SK-N-SH (cell line): ENCODE data around the gene EIF4G1. TPM values are rescaled to one million over a fixed set of nuclear protein-coding genes. Genes with fewer than 3 reads are reported as not detected.
A peak's percentile ranks its signal among the peaks of the same experiment; 100 is the strongest.

ENCODE experiments used
- CTCF ChIA-PET: fragments of 300-600, 350-600 bp; formaldehyde crosslinking; extraction: SDS; loops from one replicate; lab custom pipeline; 2021; lab: Yijun Ruan, JAX
- POLR2A ChIA-PET: fragments of 350-600 bp; sonication (Branson Sonifier 250); formaldehyde crosslinking; extraction: SDS; loops from one replicate; lab custom pipeline; 2020; ENCODE audit warnings: antibody characterized with exemption, inconsistent platforms; lab: Yijun Ruan, JAX
- DNase-seq: peaks from one replicate; pipeline ENCODE4 v3.0.0; 2012
- H2AFZ ChIP-seq: fragments of 200-600 bp; sonication (generic); 2 replicates; pipeline ENCODE4 v1.8.1; 2016; ENCODE audit warnings: antibody characterized with exemption, mild to moderate bottlenecking, low read depth
- H3F3A ChIP-seq: fragments of 200-600 bp; sonication (generic); replicated peaks from 2 replicates; pipeline ENCODE3; 2016; ENCODE audit warnings: antibody characterized with exemption, mild to moderate bottlenecking; ENCODE audit not compliant: insufficient read depth
- H3K27ac ChIP-seq, 2 experiments: fragments of 200-500 bp in 1 of 2; fragments of 200-600 bp in 1 of 2; sonication (Bioruptor generic) in 1 of 2; sonication (generic), shearing (Covaris generic) in 1 of 2; 2 replicates each; pipeline versions ENCODE4 v1.5.1 to v1.6.1; 2014 to 2016; ENCODE audit warnings: low read depth in 2 of 2, inconsistent platforms in 1 of 2, low read length in 1 of 2, mild to moderate bottlenecking in 1 of 2, mixed read lengths in 1 of 2
- H3K27me3 ChIP-seq: fragments of 200-600 bp; sonication (generic), shearing (Covaris generic); 2 replicates; pipeline ENCODE4 v1.6.1; 2016; ENCODE audit warnings: mixed run types; ENCODE audit not compliant: insufficient read depth
- H3K36me3 ChIP-seq, 2 experiments: fragments of 200-500 bp in 1 of 2; fragments of 200-600 bp in 1 of 2; sonication (Bioruptor generic) in 1 of 2; sonication (generic) in 1 of 2; replicated peaks in 1 of 2; 2 replicates each; pipeline versions ENCODE3 to v1.5.1; 2014 to 2016; ENCODE audit warnings: low read length in 1 of 2, mild to moderate bottlenecking in 1 of 2; ENCODE audit not compliant: insufficient read depth in 2 of 2, control insufficient read depth in 1 of 2
- H3K4me1 ChIP-seq, 2 experiments: fragments of 200-500 bp in 1 of 2; fragments of 200-600 bp in 1 of 2; sonication (Bioruptor generic) in 1 of 2; sonication (generic), shearing (Covaris generic) in 1 of 2; 2 replicates each; pipeline versions ENCODE4 v1.5.1 to v1.6.1; 2014 to 2016; ENCODE audit warnings: low read depth in 1 of 2, low read length in 1 of 2, mixed run types in 1 of 2; ENCODE audit not compliant: insufficient read depth in 2 of 2, control insufficient read depth in 1 of 2
- H3K4me2 ChIP-seq: fragments of 200-600 bp; sonication (generic), shearing (Covaris generic); 2 replicates; pipeline ENCODE4 v1.6.1; 2017; ENCODE audit warnings: mixed run types
- H3K4me3 ChIP-seq, 2 experiments: fragments of 200-500 bp in 1 of 2; fragments of 200-600 bp in 1 of 2; sonication (Bioruptor generic) in 1 of 2; sonication (generic), shearing (Covaris generic) in 1 of 2; 2 replicates each; pipeline versions ENCODE4 v1.5.1 to v1.8.1; 2014 to 2016; ENCODE audit warnings: low read depth in 2 of 2, inconsistent platforms in 1 of 2, low read length in 1 of 2, mild to moderate bottlenecking in 1 of 2, mixed read lengths in 1 of 2, moderate library complexity in 1 of 2
- H3K79me2 ChIP-seq: fragments of 200-600 bp; sonication (generic); 2 replicates; pipeline ENCODE4 v1.8.1; 2017; ENCODE audit warnings: mild to moderate bottlenecking; ENCODE audit not compliant: insufficient read depth
- H3K9ac ChIP-seq: fragments of 200-600 bp; sonication (generic); 2 replicates; pipeline ENCODE4 v1.6.1; 2017; ENCODE audit warnings: mixed run types
- H3K9me2 ChIP-seq: fragments of 200-600 bp; sonication (generic); 2 replicates; pipeline ENCODE4 v1.6.1; 2017; ENCODE audit warnings: mixed run types
- H3K9me3 ChIP-seq: fragments of 200-600 bp; sonication (generic); 2 replicates; pipeline ENCODE4 v1.6.1; 2017; ENCODE audit warnings: mixed run types, mild to moderate bottlenecking, moderate library complexity
- H4K20me1 ChIP-seq: fragments of 200-600 bp; sonication (generic); 2 replicates; pipeline ENCODE4 v1.6.1; 2017; ENCODE audit warnings: mild to moderate bottlenecking, mixed run types; ENCODE audit not compliant: insufficient read depth
- EP300 ChIP-seq, 2 experiments: IDR thresholded peaks; 2 replicates each; pipeline versions ENCODE4 v1.4.0 to v1.6.1; 2012; ENCODE audit warnings: borderline replicate concordance in 1 of 2, low read depth in 1 of 2, low read length in 1 of 2
- EZH2phosphoT487 ChIP-seq: fragments of 200-600 bp; sonication (generic); IDR thresholded peaks from 2 replicates; pipeline ENCODE4 v1.6.1; 2017; ENCODE audit warnings: low read depth, mixed run types, mild to moderate bottlenecking, antibody characterized with exemption, moderate library complexity, borderline replicate concordance
- FOSL2 ChIP-seq: IDR thresholded peaks from 2 replicates; pipeline ENCODE4 v1.4.0; 2012; ENCODE audit warnings: low read depth, mild to moderate bottlenecking, moderate library complexity, borderline replicate concordance
- FOXJ3 ChIP-seq: sonication (generic); formaldehyde crosslinking; IDR thresholded peaks from 2 replicates; pipeline ENCODE4 v1.5.1; 2020; ENCODE audit warnings: mild to moderate bottlenecking, missing genetic modification reagents
- GABPA ChIP-seq: IDR thresholded peaks from 2 replicates; pipeline ENCODE4 v1.4.0; 2012; ENCODE audit warnings: low read depth, mild to moderate bottlenecking
- JUND ChIP-seq: IDR thresholded peaks from 2 replicates; pipeline ENCODE4 v1.4.0; 2012
- MEF2A ChIP-seq: IDR thresholded peaks from 2 replicates; pipeline ENCODE4 v1.4.0; 2012; ENCODE audit warnings: low read depth, borderline replicate concordance
- MXI1 ChIP-seq: IDR thresholded peaks from 2 replicates; pipeline ENCODE4 v1.6.1; 2012; ENCODE audit warnings: mild to moderate bottlenecking, low read depth, low read length, improper control_type of control experiment
- NFIC ChIP-seq: IDR thresholded peaks from 2 replicates; pipeline ENCODE4 v1.4.0; 2012; ENCODE audit warnings: borderline replicate concordance
- NRF1 ChIP-seq: IDR thresholded peaks from 2 replicates; pipeline ENCODE4 v1.6.1; 2012; ENCODE audit warnings: low read depth, mild to moderate bottlenecking, low read length
- RAD21 ChIP-seq: IDR thresholded peaks from 2 replicates; pipeline ENCODE4 v1.6.1; 2012; ENCODE audit warnings: mild to moderate bottlenecking, low read length
- RCOR1 ChIP-seq: fragments of 150-350 bp; IDR thresholded peaks from 2 replicates; pipeline ENCODE4 v1.6.1; 2017; ENCODE audit warnings: antibody characterized with exemption, low read length
- RXRA ChIP-seq: IDR thresholded peaks from 2 replicates; pipeline ENCODE4 v1.4.0; 2012; ENCODE audit warnings: low read depth, mild to moderate bottlenecking, borderline replicate concordance
- SMC3 ChIP-seq: IDR thresholded peaks from 2 replicates; pipeline ENCODE4 v1.6.1; 2012; ENCODE audit warnings: low read depth, low read length, improper control_type of control experiment
- TAF1 ChIP-seq: IDR thresholded peaks from 2 replicates; pipeline ENCODE4 v1.6.1; 2012; ENCODE audit warnings: low read depth, mild to moderate bottlenecking, low read length, moderate library complexity, borderline replicate concordance
- TCF12 ChIP-seq: IDR thresholded peaks from 2 replicates; pipeline ENCODE4 v1.4.0; 2012
- TEAD4 ChIP-seq: IDR thresholded peaks from 2 replicates; pipeline ENCODE4 v1.4.0; 2012; ENCODE audit warnings: mild to moderate bottlenecking, borderline replicate concordance; ENCODE audit not compliant: insufficient read depth
- WGBS: methylation state at CpG from one replicate; pipeline ENCODE4 v1.1.6; 2017; ENCODE audit warnings: low lambda C conversion rate; 5-methylcytosine and 5-hydroxymethylcytosine counted together
- polyA plus RNA-seq, 3 experiments: library from polyadenylated mRNA; depleted of rRNA; stranded (reverse); fragments of >200 nt; gene quantifications; 2 replicates each; pipeline ENCODE4 v1.2.3, GENCODE V29; 2012
- TF ChIP-seq, protein P1 (sequence below): fragments of 200-600 bp; sonication (generic); IDR thresholded peaks from 2 replicates; pipeline ENCODE4 v1.6.1; 2017; ENCODE audit warnings: antibody characterized with exemption, mild to moderate bottlenecking, moderate library complexity
- TF ChIP-seq, protein P2 (sequence below): fragments of 150-350 bp; IDR thresholded peaks from 2 replicates; pipeline ENCODE4 v1.6.1; 2016; ENCODE audit warnings: mild to moderate bottlenecking, low read depth, low read length
- TF ChIP-seq, protein P3 (sequence below): IDR thresholded peaks from 2 replicates; pipeline ENCODE4 v1.4.0; 2012; ENCODE audit warnings: low read depth
- TF ChIP-seq, protein P4 (sequence below): IDR thresholded peaks from 2 replicates; pipeline ENCODE4 v1.4.0; 2012; ENCODE audit warnings: low read depth, borderline replicate concordance
- TF ChIP-seq, protein P5 (sequence below): IDR thresholded peaks from 2 replicates; pipeline ENCODE4 v1.4.0; 2012; ENCODE audit warnings: low read depth, borderline replicate concordance

EIF4G1 gene
- polyA plus RNA-seq, 1 of the 3 experiments (the other 2 are of a cell fraction) = 262 TPM

DNA sequence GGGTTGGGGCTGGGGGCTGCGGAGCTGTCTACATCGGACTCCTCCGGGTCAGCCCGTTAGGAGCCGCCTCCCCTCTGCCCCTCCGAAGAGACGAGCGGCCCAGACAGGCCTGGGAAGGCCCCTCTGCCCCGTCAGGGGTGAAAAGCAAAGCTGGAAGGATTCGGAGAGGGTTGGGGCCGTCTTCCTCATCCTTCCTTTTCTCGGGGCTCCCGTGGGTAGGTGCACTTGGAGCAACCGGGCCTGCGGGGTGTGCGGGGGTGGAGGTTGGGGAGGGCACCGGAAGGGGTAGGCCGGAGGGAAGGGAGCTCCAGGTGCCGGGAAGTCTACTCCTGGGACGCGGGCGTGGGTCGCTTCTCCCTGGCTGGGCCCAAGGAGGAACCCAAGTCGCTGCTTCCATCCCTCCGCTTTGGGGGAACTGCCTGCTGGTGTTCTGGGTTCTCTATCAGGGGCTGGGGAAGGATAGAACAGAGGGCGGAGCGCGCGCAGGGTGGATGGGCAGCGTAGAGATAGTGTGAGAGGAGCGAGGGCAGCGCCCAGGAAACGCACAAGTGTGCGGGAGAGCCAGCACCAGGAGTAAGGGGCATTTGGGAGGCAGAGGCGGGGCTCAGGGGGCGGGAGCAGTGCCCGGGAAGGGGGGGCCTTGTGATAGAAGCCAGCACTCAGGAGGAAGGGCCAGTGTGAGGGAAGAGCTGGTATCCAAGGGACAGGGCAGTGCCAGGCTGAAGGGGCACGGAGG is 47.7 kb downstream of the EIF4G1 start (continued):
- TF ChIP-seq GABPA (peak; percentile 34; the same call in 1 of the 2 replicates), NRF1 (no peak), TCF12 (peak; percentile 63; the same call in 1 of the 2 replicates), RXRA (no peak), MXI1 (peak; percentile 50), JUND (no peak), RAD21 (no peak), TEAD4 (no peak), EZH2phosphoT487 (no peak), NFIC (peak; percentile 4; the same call in 1 of the 2 replicates)

DNA sequence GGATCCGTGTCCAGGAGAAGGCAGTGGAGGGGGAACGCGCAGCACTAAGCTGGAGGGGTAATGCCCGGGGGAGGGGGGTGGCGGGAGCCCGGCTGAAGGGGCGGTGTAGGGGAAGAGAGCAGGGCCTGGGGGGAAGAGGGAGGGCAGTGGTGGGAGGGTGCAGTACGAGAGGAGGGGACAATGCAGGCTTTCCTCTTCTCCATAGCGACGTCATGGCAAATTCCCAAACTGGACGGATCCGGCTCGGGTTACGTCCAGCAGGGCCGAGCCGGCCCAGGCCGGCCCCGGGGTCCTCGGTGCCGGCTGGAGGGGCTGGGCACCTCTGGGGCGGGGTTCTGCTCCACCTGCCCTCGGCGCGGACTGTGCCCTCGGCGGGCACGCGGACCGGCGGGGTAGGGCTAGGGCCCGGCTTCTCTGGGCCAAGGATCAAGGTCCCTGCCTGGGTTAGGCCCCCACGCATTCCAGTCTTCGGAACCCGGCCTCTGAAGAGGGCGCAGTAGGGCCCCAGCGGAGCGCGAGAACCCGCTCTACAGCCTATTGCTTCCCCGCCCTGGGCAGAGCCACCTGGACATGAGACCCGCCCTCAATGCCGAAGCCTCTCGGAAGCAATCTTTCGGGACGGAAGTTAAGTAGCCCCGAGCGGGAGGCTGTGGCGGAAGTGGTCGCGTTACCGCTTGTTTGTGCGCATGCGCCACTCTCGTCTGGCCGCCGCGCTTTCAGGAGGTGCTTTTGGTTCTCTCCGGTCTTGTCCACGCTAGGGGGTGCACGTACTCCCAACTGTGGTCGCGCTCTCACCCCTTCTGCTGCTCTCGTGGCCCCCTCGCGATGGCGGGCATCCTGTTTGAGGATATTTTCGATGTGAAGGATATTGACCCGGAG is 48.5 kb downstream of the EIF4G1 start:
- H3K9me2 ChIP-seq = no peaks in the 10 kb centered on the region
- CTCF ChIA-PET = interaction anchor here (0.6 to 1.9 kb wide), 13 partner anchors 9 to 182 kb away, joined by 3 to 9 read pairs (median 3); no protein-coding TSS in a partner anchor
- POLR2A ChIA-PET = interaction anchor here (0.8 to 2.7 kb wide), 7 partner anchors 8 to 198 kb away, joined by 3 to 14 read pairs (median 4); partner anchors contain the start of gene FAM131A
- H4K20me1 ChIP-seq = peaks cover 24% of the 10 kb centered on the region
- DNase-seq = peak; percentile 94
- no peaks in the 10 kb centered on the region for H3K27me3 ChIP-seq
- WGBS = 1% methylated on average over 31 of the region's 68 CpGs
- H3K4me1 ChIP-seq = peaks cover 12 to 19% of the 10 kb centered on the region in 2 experiments; a peak in 3 of 4 replicates
- peak overlapping the region; percentile 97 to 99 for H3K27ac ChIP-seq
- peaks cover 25% of the 10 kb centered on the region for H3F3A ChIP-seq
- peaks cover 46% of the 10 kb centered on the region for H3K79me2 ChIP-seq
- peaks cover 19 to 21% of the 10 kb centered on the region in 2 experiments for H3K36me3 ChIP-seq
- peak overlapping the region; percentile 92 for H3K4me2 ChIP-seq
- H3K4me3 ChIP-seq = peak overlapping the region; percentile 91 to 96
- no peaks in the 10 kb centered on the region for H3K9me3 ChIP-seq
- peak overlapping the region; percentile 73; the same call in 1 of the 2 replicates for H2AFZ ChIP-seq
- H3K9ac ChIP-seq = peak overlapping the region; percentile 99
- peak; percentile 56; the same call in 1 of the 2 replicates for TF ChIP-seq FOXJ3
- TF ChIP-seq, protein P1, sequence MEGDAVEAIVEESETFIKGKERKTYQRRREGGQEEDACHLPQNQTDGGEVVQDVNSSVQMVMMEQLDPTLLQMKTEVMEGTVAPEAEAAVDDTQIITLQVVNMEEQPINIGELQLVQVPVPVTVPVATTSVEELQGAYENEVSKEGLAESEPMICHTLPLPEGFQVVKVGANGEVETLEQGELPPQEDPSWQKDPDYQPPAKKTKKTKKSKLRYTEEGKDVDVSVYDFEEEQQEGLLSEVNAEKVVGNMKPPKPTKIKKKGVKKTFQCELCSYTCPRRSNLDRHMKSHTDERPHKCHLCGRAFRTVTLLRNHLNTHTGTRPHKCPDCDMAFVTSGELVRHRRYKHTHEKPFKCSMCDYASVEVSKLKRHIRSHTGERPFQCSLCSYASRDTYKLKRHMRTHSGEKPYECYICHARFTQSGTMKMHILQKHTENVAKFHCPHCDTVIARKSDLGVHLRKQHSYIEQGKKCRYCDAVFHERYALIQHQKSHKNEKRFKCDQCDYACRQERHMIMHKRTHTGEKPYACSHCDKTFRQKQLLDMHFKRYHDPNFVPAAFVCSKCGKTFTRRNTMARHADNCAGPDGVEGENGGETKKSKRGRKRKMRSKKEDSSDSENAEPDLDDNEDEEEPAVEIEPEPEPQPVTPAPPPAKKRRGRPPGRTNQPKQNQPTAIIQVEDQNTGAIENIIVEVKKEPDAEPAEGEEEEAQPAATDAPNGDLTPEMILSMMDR = peak; percentile 57
- TF ChIP-seq FOSL2 = no peak
- TF ChIP-seq NRF1 = peak; percentile 82
- no peak for TF ChIP-seq JUND
- no peak for TF ChIP-seq MEF2A
- TF ChIP-seq, protein P2, sequence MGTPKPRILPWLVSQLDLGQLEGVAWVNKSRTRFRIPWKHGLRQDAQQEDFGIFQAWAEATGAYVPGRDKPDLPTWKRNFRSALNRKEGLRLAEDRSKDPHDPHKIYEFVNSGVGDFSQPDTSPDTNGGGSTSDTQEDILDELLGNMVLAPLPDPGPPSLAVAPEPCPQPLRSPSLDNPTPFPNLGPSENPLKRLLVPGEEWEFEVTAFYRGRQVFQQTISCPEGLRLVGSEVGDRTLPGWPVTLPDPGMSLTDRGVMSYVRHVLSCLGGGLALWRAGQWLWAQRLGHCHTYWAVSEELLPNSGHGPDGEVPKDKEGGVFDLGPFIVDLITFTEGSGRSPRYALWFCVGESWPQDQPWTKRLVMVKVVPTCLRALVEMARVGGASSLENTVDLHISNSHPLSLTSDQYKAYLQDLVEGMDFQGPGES = no peak
- TF ChIP-seq RXRA = no peak
- peak; percentile 79 for TF ChIP-seq TAF1
- TF ChIP-seq EP300 (IDR thresholded peaks at IDR 0.05; ENCODE audit: borderline replicate concordance in 1 of 2, low read depth in 1 of 2, low read length in 1 of 2) = 0 out of 4 replicates have a peak, but pooled peaks of 1 of the 2 experiments have one; percentile 3
- no peak for TF ChIP-seq TCF12
- TF ChIP-seq, protein P3, sequence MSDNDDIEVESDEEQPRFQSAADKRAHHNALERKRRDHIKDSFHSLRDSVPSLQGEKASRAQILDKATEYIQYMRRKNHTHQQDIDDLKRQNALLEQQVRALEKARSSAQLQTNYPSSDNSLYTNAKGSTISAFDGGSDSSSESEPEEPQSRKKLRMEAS = no peak
- TF ChIP-seq SMC3 = no peak
- TF ChIP-seq, protein P4, sequence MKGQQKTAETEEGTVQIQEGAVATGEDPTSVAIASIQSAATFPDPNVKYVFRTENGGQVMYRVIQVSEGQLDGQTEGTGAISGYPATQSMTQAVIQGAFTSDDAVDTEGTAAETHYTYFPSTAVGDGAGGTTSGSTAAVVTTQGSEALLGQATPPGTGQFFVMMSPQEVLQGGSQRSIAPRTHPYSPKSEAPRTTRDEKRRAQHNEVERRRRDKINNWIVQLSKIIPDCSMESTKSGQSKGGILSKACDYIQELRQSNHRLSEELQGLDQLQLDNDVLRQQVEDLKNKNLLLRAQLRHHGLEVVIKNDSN = no peak
- TF ChIP-seq RCOR1 = 0 out of 2 replicates have a peak, but pooled peaks have one; percentile 11
- TF ChIP-seq, protein P5, sequence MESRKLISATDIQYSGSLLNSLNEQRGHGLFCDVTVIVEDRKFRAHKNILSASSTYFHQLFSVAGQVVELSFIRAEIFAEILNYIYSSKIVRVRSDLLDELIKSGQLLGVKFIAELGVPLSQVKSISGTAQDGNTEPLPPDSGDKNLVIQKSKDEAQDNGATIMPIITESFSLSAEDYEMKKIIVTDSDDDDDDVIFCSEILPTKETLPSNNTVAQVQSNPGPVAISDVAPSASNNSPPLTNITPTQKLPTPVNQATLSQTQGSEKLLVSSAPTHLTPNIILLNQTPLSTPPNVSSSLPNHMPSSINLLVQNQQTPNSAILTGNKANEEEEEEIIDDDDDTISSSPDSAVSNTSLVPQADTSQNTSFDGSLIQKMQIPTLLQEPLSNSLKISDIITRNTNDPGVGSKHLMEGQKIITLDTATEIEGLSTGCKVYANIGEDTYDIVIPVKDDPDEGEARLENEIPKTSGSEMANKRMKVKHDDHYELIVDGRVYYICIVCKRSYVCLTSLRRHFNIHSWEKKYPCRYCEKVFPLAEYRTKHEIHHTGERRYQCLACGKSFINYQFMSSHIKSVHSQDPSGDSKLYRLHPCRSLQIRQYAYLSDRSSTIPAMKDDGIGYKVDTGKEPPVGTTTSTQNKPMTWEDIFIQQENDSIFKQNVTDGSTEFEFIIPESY = peak; percentile 66; the same call in 1 of the 2 replicates
- no peak for TF ChIP-seq TEAD4
